ENCODE measurements around the gene C15orf40.

GRCh38 chr15:82971218-82971984, 40.0 kb downstream of the C15orf40 start:
- TF ChIP-seq EZH2 (IDR thresholded peaks at IDR 0.05; ENCODE audit: borderline replicate concordance, low read depth, low read length, poor library complexity, severe bottlenecking) (no peak), CTCF (conservative IDR thresholded peaks at IDR 0.05; ENCODE audit: low read depth, low read length) (no peak)

Data from A673 (cell line).